Smooth muscle cell (in vitro differentiated cells): ENCODE results near the gene ACSL6. TPM values are rescaled to one million over a fixed set of nuclear protein-coding genes. Genes with fewer than 3 reads are reported as not detected.

ENCODE experiments used
- DNase-seq: peaks from one replicate; lab custom pipeline; 2025; ENCODE audit not compliant: unreplicated experiment; lab: John Stamatoyannopoulos, UW
- H2AFZ ChIP-seq: fragments of 200-600 bp; sonication (generic); 2 replicates; pipeline ENCODE4 v1.6.0; 2016; ENCODE audit warnings: antibody characterized with exemption, low read depth, mild to moderate bottlenecking
- H3F3A ChIP-seq: fragments of 200-600 bp; sonication (generic); 2 replicates; pipeline ENCODE4 v1.6.0; 2017; ENCODE audit warnings: antibody characterized with exemption, low read depth
- H3K27ac ChIP-seq: fragments of 200-600 bp; sonication (generic); 2 replicates; pipeline ENCODE4 v1.5.1; 2016; ENCODE audit warnings: low read depth, mild to moderate bottlenecking
- H3K27me3 ChIP-seq: fragments of 200-600 bp; sonication (generic); 2 replicates; pipeline ENCODE4 v1.6.1; 2016; ENCODE audit warnings: low read depth, mild to moderate bottlenecking
- H3K36me3 ChIP-seq: fragments of 200-600 bp; sonication (generic); 2 replicates; pipeline ENCODE4 v1.5.1; 2016; ENCODE audit warnings: low read depth
- H3K4me1 ChIP-seq: fragments of 200-600 bp; sonication (generic); 2 replicates; pipeline ENCODE4 v1.5.1; 2016; ENCODE audit warnings: low read depth
- H3K4me2 ChIP-seq: fragments of 200-600 bp; sonication (generic); 2 replicates; pipeline ENCODE4 v1.6.0; 2016; ENCODE audit warnings: mild to moderate bottlenecking
- H3K4me3 ChIP-seq: fragments of 200-600 bp; sonication (generic); 2 replicates; pipeline ENCODE4 v1.5.1; 2016; ENCODE audit warnings: mild to moderate bottlenecking
- H3K79me2 ChIP-seq: fragments of 200-600 bp; sonication (generic); 2 replicates; pipeline ENCODE4 v1.6.0; 2016; ENCODE audit warnings: low read depth, mild to moderate bottlenecking
- H3K9ac ChIP-seq: fragments of 200-600 bp; sonication (generic); 2 replicates; pipeline ENCODE4 v1.6.0; 2016; ENCODE audit warnings: low read depth
- H3K9me3 ChIP-seq: fragments of 200-600 bp; sonication (generic); replicated peaks from 2 replicates; pipeline ENCODE4 v1.5.1; 2016; ENCODE audit warnings: low read depth
- H4K20me1 ChIP-seq: fragments of 200-600 bp; sonication (generic); 2 replicates; pipeline ENCODE4 v1.6.0; 2016; ENCODE audit warnings: low read depth
- WGBS: methylation state at CpG from one replicate; pipeline ENCODE4 v1.1.7; 2016; ENCODE audit warnings: low lambda C conversion rate; 5-methylcytosine and 5-hydroxymethylcytosine counted together
- polyA plus RNA-seq: library from polyadenylated mRNA; unstranded; fragments of >200 nt; fragmentation: Nextera tagmentation; extraction: Ambion mirVana; gene quantifications from 2 replicates; pipeline ENCODE4 v1.2.1, GENCODE V29; 2016
- total RNA-seq: library from RNA; depleted of rRNA; stranded (reverse); fragments of >200 nt; gene quantifications from 2 replicates; pipeline ENCODE4 v1.2.3, GENCODE V29; 2014
- TF ChIP-seq, protein P1 (sequence below): fragments of 200-600 bp; sonication (generic); IDR thresholded peaks from 2 replicates; pipeline ENCODE4 v1.5.1; 2017; ENCODE audit warnings: borderline replicate concordance, mild to moderate bottlenecking, antibody characterized with exemption; ENCODE audit not compliant: insufficient read depth, poor library complexity, severe bottlenecking

The ACSL6 gene
- total and polyA plus RNA-seq, 2 experiments from 2014 or later = not detected

DNA sequence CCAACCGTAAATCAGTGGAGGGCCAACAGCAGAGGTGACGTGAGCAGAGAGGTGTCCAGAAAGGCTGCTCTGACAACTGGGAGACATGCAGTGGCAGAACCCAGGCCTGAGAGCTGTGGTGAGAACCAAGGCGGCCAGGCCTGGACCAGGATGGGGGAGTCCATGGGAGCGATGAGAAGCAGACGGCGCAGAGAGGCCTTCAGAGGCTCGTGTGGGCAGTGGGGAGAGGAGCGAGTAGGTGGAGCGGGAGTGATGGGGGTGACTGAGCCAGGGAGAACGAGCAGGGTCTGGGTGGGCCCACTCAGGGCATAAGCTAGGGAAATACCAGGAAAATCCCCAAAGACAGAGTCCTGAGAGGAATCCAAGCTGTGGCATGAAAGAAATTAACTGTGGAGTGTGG lies 41.1 kb upstream of the ACSL6 start:
- Histone ChIP-seq H3K4me1 (no peaks in the 10 kb centered on the region), H3K4me2 (no peak overlapping the region), H3F3A (no peaks in the 10 kb centered on the region), H4K20me1 (no peaks in the 10 kb centered on the region), H3K27me3 (no peaks in the 10 kb centered on the region), H3K36me3 (no peaks in the 10 kb centered on the region), H3K4me3 (no peak overlapping the region), H3K9me3 (no peaks in the 10 kb centered on the region), H2AFZ (no peak overlapping the region), H3K27ac (no peak overlapping the region), H3K9ac (no peak overlapping the region), H3K79me2 (no peaks in the 10 kb centered on the region)
- TF ChIP-seq, protein P1, sequence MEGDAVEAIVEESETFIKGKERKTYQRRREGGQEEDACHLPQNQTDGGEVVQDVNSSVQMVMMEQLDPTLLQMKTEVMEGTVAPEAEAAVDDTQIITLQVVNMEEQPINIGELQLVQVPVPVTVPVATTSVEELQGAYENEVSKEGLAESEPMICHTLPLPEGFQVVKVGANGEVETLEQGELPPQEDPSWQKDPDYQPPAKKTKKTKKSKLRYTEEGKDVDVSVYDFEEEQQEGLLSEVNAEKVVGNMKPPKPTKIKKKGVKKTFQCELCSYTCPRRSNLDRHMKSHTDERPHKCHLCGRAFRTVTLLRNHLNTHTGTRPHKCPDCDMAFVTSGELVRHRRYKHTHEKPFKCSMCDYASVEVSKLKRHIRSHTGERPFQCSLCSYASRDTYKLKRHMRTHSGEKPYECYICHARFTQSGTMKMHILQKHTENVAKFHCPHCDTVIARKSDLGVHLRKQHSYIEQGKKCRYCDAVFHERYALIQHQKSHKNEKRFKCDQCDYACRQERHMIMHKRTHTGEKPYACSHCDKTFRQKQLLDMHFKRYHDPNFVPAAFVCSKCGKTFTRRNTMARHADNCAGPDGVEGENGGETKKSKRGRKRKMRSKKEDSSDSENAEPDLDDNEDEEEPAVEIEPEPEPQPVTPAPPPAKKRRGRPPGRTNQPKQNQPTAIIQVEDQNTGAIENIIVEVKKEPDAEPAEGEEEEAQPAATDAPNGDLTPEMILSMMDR = no peak
- WGBS = 77% methylated on average over 10 of the region's 10 CpGs
- no peak for DNase-seq

DNA sequence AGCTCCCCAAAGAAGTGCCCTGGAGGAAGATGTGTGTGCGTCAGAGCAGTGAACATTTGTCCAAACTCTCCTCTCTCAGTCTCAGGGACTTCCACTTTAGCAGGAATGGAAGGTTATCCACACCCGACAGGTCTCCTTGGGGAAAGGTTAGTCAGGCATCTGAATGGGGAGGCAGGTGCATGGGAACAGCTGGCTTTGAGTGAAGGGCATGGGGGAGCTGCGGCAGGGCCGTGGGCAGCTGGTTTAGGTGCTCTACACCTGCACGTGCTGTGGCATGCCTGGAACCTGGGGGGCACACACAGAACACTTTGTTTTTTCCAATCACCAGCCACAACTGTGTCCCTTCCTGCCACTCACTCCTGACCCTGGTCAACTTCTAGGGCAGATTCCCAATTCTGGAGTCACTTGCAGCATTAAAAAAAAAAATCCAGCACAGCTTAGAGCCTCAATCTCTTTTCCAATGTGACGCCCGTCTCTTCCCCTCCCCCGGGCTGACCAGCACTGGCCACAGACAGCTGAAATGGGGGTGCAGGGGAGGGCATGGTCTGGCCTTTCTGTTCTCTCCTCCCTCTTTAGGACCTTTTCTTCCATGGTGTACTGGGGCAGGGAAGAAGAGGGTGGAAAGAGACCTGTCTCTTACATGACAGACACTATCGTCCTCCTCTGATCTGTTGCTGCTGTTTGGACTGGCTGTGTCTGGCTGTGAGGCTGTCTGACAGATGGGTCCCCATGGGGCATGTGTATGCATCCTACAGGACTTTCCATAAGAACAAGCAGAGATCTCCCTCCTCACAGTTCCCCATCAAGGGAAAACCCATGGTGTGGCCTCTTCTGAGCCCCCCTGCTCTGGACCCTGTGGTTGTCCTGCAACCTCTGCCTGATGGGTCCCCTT lies 39.4 kb upstream of the ACSL6 start:
- DNase-seq = no peak
- no peaks in the 10 kb centered on the region for H3K79me2 ChIP-seq
- no peaks in the 10 kb centered on the region for H3K36me3 ChIP-seq
- H3K4me3 ChIP-seq = no peak overlapping the region
- H3K9ac ChIP-seq = no peak overlapping the region
- no peaks in the 10 kb centered on the region for H3F3A ChIP-seq
- no peaks in the 10 kb centered on the region for H3K27me3 ChIP-seq
- H3K27ac ChIP-seq = no peak overlapping the region
- no peak overlapping the region for H2AFZ ChIP-seq
- 93% methylated on average over 9 of the region's 9 CpGs for WGBS
- H3K4me1 ChIP-seq = no peaks in the 10 kb centered on the region
- H3K9me3 ChIP-seq = no peaks in the 10 kb centered on the region
- no peak overlapping the region for H3K4me2 ChIP-seq
- TF ChIP-seq, protein P1 = no peak
- no peaks in the 10 kb centered on the region for H4K20me1 ChIP-seq

- no peaks in the 10 kb centered on the region for H3K9me3 ChIP-seq
- H3K4me2 ChIP-seq = no peak overlapping the region
- no peaks in the 10 kb centered on the region for H3K4me1 ChIP-seq
- no peak overlapping the region for H3K27ac ChIP-seq
- no peaks in the 10 kb centered on the region for H3K36me3 ChIP-seq
- H3K4me3 ChIP-seq = no peak overlapping the region
- H3K27me3 ChIP-seq = no peaks in the 10 kb centered on the region
- 85% methylated on average over 5 of the region's 5 CpGs for WGBS
- H3F3A ChIP-seq = no peaks in the 10 kb centered on the region
- no peak overlapping the region for H2AFZ ChIP-seq
- DNase-seq = no peak
- no peak overlapping the region for H3K9ac ChIP-seq
- H3K79me2 ChIP-seq = no peaks in the 10 kb centered on the region
- H4K20me1 ChIP-seq = no peaks in the 10 kb centered on the region
- TF ChIP-seq, protein P1 = no peak
Measured at GRCh38 chr5:132050136-132050535, 38.7 kb upstream of the ACSL6 start.

DNA sequence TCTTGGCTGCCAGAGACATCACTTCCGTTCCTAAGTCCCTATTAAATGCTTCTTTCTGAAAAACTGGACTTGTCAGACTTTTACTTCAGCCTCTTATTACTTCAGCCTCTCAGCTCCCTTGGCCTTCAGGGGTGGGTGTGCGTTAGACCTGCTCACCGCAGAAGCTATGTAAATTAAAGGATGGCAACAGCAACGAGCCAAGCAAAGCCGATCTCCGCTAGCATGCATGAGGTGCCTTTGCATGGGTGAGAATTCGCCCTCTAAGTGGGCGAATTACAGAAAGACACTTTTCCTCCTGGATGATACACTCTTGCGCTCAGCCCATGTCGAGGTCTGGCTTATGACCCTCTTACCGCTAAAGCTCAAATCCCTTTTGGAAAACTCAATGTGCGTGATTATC lies 38.1 kb upstream of the ACSL6 start:
- DNase-seq = no peak
- Histone ChIP-seq H2AFZ (no peak overlapping the region), H3K36me3 (no peaks in the 10 kb centered on the region), H3K9me3 (no peaks in the 10 kb centered on the region), H3K4me1 (no peaks in the 10 kb centered on the region), H3K9ac (no peak overlapping the region), H3K27me3 (no peaks in the 10 kb centered on the region), H3K4me2 (no peak overlapping the region), H3K79me2 (no peaks in the 10 kb centered on the region), H3F3A (no peaks in the 10 kb centered on the region), H3K4me3 (no peak overlapping the region), H4K20me1 (no peaks in the 10 kb centered on the region), H3K27ac (no peak overlapping the region)
- 92% methylated on average over 12 of the region's 12 CpGs for WGBS
- TF ChIP-seq, protein P1 = no peak
